Neural cell (in vitro differentiated cells): Measurements from ENCODE around the gene DLX6.

Experiments
- TAF1 ChIP-seq: IDR thresholded peaks from 2 replicates; pipeline ENCODE4 v1.6.1; 2012; ENCODE audit warnings: low read depth
- TF ChIP-seq, protein P1 (sequence below): IDR thresholded peaks from 2 replicates; pipeline ENCODE4 v1.6.1; 2012; ENCODE audit warnings: borderline replicate concordance
- TF ChIP-seq, protein P2 (sequence below): fragments of 450-650 bp; IDR thresholded peaks from 2 replicates; pipeline ENCODE4 v1.5.1; 2014; ENCODE audit warnings: antibody characterized with exemption, mild to moderate bottlenecking, moderate library complexity; ENCODE audit not compliant: poor library complexity, severe bottlenecking

- peak; percentile 20 for TF ChIP-seq TAF1
- TF ChIP-seq, protein P1, sequence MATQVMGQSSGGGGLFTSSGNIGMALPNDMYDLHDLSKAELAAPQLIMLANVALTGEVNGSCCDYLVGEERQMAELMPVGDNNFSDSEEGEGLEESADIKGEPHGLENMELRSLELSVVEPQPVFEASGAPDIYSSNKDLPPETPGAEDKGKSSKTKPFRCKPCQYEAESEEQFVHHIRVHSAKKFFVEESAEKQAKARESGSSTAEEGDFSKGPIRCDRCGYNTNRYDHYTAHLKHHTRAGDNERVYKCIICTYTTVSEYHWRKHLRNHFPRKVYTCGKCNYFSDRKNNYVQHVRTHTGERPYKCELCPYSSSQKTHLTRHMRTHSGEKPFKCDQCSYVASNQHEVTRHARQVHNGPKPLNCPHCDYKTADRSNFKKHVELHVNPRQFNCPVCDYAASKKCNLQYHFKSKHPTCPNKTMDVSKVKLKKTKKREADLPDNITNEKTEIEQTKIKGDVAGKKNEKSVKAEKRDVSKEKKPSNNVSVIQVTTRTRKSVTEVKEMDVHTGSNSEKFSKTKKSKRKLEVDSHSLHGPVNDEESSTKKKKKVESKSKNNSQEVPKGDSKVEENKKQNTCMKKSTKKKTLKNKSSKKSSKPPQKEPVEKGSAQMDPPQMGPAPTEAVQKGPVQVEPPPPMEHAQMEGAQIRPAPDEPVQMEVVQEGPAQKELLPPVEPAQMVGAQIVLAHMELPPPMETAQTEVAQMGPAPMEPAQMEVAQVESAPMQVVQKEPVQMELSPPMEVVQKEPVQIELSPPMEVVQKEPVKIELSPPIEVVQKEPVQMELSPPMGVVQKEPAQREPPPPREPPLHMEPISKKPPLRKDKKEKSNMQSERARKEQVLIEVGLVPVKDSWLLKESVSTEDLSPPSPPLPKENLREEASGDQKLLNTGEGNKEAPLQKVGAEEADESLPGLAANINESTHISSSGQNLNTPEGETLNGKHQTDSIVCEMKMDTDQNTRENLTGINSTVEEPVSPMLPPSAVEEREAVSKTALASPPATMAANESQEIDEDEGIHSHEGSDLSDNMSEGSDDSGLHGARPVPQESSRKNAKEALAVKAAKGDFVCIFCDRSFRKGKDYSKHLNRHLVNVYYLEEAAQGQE: peak; percentile 15
- TF ChIP-seq, protein P2, sequence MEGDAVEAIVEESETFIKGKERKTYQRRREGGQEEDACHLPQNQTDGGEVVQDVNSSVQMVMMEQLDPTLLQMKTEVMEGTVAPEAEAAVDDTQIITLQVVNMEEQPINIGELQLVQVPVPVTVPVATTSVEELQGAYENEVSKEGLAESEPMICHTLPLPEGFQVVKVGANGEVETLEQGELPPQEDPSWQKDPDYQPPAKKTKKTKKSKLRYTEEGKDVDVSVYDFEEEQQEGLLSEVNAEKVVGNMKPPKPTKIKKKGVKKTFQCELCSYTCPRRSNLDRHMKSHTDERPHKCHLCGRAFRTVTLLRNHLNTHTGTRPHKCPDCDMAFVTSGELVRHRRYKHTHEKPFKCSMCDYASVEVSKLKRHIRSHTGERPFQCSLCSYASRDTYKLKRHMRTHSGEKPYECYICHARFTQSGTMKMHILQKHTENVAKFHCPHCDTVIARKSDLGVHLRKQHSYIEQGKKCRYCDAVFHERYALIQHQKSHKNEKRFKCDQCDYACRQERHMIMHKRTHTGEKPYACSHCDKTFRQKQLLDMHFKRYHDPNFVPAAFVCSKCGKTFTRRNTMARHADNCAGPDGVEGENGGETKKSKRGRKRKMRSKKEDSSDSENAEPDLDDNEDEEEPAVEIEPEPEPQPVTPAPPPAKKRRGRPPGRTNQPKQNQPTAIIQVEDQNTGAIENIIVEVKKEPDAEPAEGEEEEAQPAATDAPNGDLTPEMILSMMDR: no peak
Measured at GRCh38 chr7:97006055-97006815, 882 bp downstream of the DLX6 start.
